Astrocyte of the cerebellum (primary cell): ENCODE data around the gene WWOX.

Experiments used
- DNase-seq: peaks from one replicate; pipeline ENCODE4 v3.0.0-alpha.2; 2011; ENCODE audit warnings: low read depth
- H3K4me3 ChIP-seq: 2 replicates; pipeline ENCODE4 v1.5.1; 2011; ENCODE audit warnings: mild to moderate bottlenecking, low read depth, low read length, moderate library complexity
- CTCF ChIP-seq: IDR thresholded peaks from 2 replicates; pipeline ENCODE4 v1.5.1; 2012; ENCODE audit warnings: low read length, low read depth, moderate library complexity, mild to moderate bottlenecking; ENCODE audit errors: missing control alignments
- in situ Hi-C: cut with HindIII; loops from 2 replicates; pipeline ENCODE4 v1.10.0; 2017; ENCODE audit warnings: low sequenced_read_pairs

Gene WWOX

GRCh38 chr16:78446992-78447563 lies 347.6 kb downstream of the WWOX start:
- no peak for DNase-seq
- in situ Hi-C loops: no loop called here
- no peak overlapping the region for H3K4me3 ChIP-seq
- no peak for TF ChIP-seq CTCF

- in situ Hi-C loops: no loop called here
- TF ChIP-seq CTCF: no peak
- DNase-seq: no peak
- H3K4me3 ChIP-seq: no peak overlapping the region
Measured at GRCh38 chr16:78448658-78449271, 349.3 kb downstream of the WWOX start.

GRCh38 chr16:78450255-78450654 lies 350.8 kb downstream of the WWOX start:
- no peak overlapping the region for H3K4me3 ChIP-seq
- no peak for DNase-seq
- in situ Hi-C loops: no loop called here
- TF ChIP-seq CTCF: no peak

- no peak for TF ChIP-seq CTCF
- in situ Hi-C loops: no loop called here
Measured at GRCh38 chr16:78452025-78452555, 352.6 kb downstream of the WWOX start.

GRCh38 chr16:78455861-78456260 lies 356.4 kb downstream of the WWOX start:
- H3K4me3 ChIP-seq: no peak overlapping the region
- no peak for DNase-seq
- in situ Hi-C loops: no loop called here
- TF ChIP-seq CTCF: no peak

More at GRCh38 chr16:78452025-78452555, 352.6 kb downstream of the WWOX start:
- no peak overlapping the region for H3K4me3 ChIP-seq
- no peak for DNase-seq

GRCh38 chr16:78458588-78458987 lies 359.1 kb downstream of the WWOX start:
- TF ChIP-seq CTCF: no peak
- H3K4me3 ChIP-seq: no peak overlapping the region
- DNase-seq: no peak
- in situ Hi-C loops: no loop called here
